ENCODE data around the gene SIN3A.
A peak's percentile ranks its signal among the peaks of the same experiment; 100 is the strongest.
"Not testable (repeated sequence)": the region's sequence is repeated elsewhere in the genome, so short reads cannot be mapped to it uniquely, and the experiment has no call there.

Gene SIN3A

GRCh38 chr15:75451674-75452363 lies at the start of gene SIN3A:
SIN3A (minus strand) TSS chr15:75451690; CDS start chr15:75430375, 21,315 bp downstream.
- H3K4me2 ChIP-seq (ENCODE audit: low read length), result peak within 1 kb of the TSS; percentile 99
- H3K27ac ChIP-seq (ENCODE audit: low read depth, low read length), result peak within 1 kb of the TSS; percentile 96
- H3F3A ChIP-seq (ENCODE audit: control insufficient read depth, insufficient read depth), result peaks cover 35% of the 10 kb centered on the region
- no peaks in the 10 kb centered on the region for H3K9me2 ChIP-seq (replicated peaks; ENCODE audit: control insufficient read depth, low read length)
- H3K9me3 ChIP-seq (ENCODE audit: control insufficient read depth, insufficient read depth, low read length), result no peaks in the 10 kb centered on the region
- H3K36me3 ChIP-seq (ENCODE audit: control insufficient read depth, low read length), result peaks cover 25% of the 10 kb centered on the region
- peaks cover 55% of the 10 kb centered on the region for H3K4me1 ChIP-seq (ENCODE audit: control insufficient read depth, low read length)
- H3K27me3 ChIP-seq (ENCODE audit: control insufficient read depth, low read length), result no peaks in the 10 kb centered on the region
- H4K20me1 ChIP-seq (ENCODE audit: control insufficient read depth, insufficient read depth, low read depth, low read length), result peaks cover 28% of the 10 kb centered on the region
- peaks cover 53% of the 10 kb centered on the region for H3K79me2 ChIP-seq (ENCODE audit: control insufficient read depth, low read length)
- H3K4me3 ChIP-seq (ENCODE audit: low read length), result peak within 1 kb of the TSS; percentile 97
- no peak for TF ChIP-seq EZH2phosphoT487 (IDR thresholded peaks at IDR 0.05; ENCODE audit: borderline replicate concordance, low read length)
- TF ChIP-seq, protein P1, sequence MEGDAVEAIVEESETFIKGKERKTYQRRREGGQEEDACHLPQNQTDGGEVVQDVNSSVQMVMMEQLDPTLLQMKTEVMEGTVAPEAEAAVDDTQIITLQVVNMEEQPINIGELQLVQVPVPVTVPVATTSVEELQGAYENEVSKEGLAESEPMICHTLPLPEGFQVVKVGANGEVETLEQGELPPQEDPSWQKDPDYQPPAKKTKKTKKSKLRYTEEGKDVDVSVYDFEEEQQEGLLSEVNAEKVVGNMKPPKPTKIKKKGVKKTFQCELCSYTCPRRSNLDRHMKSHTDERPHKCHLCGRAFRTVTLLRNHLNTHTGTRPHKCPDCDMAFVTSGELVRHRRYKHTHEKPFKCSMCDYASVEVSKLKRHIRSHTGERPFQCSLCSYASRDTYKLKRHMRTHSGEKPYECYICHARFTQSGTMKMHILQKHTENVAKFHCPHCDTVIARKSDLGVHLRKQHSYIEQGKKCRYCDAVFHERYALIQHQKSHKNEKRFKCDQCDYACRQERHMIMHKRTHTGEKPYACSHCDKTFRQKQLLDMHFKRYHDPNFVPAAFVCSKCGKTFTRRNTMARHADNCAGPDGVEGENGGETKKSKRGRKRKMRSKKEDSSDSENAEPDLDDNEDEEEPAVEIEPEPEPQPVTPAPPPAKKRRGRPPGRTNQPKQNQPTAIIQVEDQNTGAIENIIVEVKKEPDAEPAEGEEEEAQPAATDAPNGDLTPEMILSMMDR (IDR thresholded peaks at IDR 0.05; ENCODE audit: low read depth, low read length, poor library complexity, severe bottlenecking), result no peak

GRCh38 chr15:75493732-75494131 lies 42.2 kb upstream of the SIN3A start:
- Histone ChIP-seq H3K9me3 (ENCODE audit: control insufficient read depth, insufficient read depth, low read length) (no peaks in the 10 kb centered on the region), H3K4me2 (ENCODE audit: low read length) (no peak overlapping the region), H3K27me3 (ENCODE audit: control insufficient read depth, low read length) (no peaks in the 10 kb centered on the region), H3F3A (ENCODE audit: control insufficient read depth, insufficient read depth) (no peaks in the 10 kb centered on the region), H3K79me2 (ENCODE audit: control insufficient read depth, low read length) (no peaks in the 10 kb centered on the region), H4K20me1 (ENCODE audit: control insufficient read depth, insufficient read depth, low read depth, low read length) (no peaks in the 10 kb centered on the region), H3K27ac (ENCODE audit: low read depth, low read length) (no peak overlapping the region), H3K4me3 (ENCODE audit: low read length) (no peak overlapping the region), H3K36me3 (ENCODE audit: control insufficient read depth, low read length) (peaks cover 17% of the 10 kb centered on the region), H3K4me1 (ENCODE audit: control insufficient read depth, low read length) (no peaks in the 10 kb centered on the region), H3K9me2 (replicated peaks; ENCODE audit: control insufficient read depth, low read length) (no peaks in the 10 kb centered on the region)
- TF ChIP-seq, protein P1 (IDR thresholded peaks at IDR 0.05; ENCODE audit: low read depth, low read length, poor library complexity, severe bottlenecking), result no peak
- no peak for TF ChIP-seq EZH2phosphoT487 (IDR thresholded peaks at IDR 0.05; ENCODE audit: borderline replicate concordance, low read length)

DNA sequence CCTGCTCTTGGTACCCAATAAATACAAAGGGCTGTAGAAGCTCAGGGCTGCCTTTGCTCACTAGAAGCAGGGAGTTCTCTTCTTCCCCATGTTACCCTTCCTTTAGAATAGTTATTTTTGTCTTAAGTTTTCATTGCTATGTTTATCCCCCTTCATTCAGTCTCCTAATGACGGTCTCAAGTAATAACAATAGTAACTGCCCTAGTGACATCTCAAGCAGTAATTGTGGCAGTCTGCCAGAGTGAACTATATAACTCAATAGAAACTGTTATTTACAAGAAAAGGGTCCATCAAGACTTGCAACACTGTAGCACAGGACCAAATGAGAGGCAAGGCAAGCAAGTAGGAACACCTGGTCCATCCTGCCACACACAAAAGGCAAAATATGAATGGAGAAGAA lies 32.5 kb upstream of the SIN3A start:
- peaks cover 45% of the 10 kb centered on the region for H3K36me3 ChIP-seq (ENCODE audit: control insufficient read depth, low read length)
- no peaks in the 10 kb centered on the region for H3K4me1 ChIP-seq (ENCODE audit: control insufficient read depth, low read length)
- TF ChIP-seq, protein P1 (IDR thresholded peaks at IDR 0.05; ENCODE audit: low read depth, low read length, poor library complexity, severe bottlenecking), result no peak
- no peak for TF ChIP-seq EZH2phosphoT487 (IDR thresholded peaks at IDR 0.05; ENCODE audit: borderline replicate concordance, low read length)
- H4K20me1 ChIP-seq (ENCODE audit: control insufficient read depth, insufficient read depth, low read depth, low read length), result no peaks in the 10 kb centered on the region
- no peaks in the 10 kb centered on the region for H3K9me3 ChIP-seq (ENCODE audit: control insufficient read depth, insufficient read depth, low read length)
- no peaks in the 10 kb centered on the region for H3K9me2 ChIP-seq (replicated peaks; ENCODE audit: control insufficient read depth, low read length)
- no peaks in the 10 kb centered on the region for H3K79me2 ChIP-seq (ENCODE audit: control insufficient read depth, low read length)
- H3K27me3 ChIP-seq (ENCODE audit: control insufficient read depth, low read length), result no peaks in the 10 kb centered on the region
- no peak overlapping the region for H3K27ac ChIP-seq (ENCODE audit: low read depth, low read length)
- no peak overlapping the region for H3K4me2 ChIP-seq (ENCODE audit: low read length)
- H3K4me3 ChIP-seq (ENCODE audit: low read length), result no peak overlapping the region
- H3F3A ChIP-seq (ENCODE audit: control insufficient read depth, insufficient read depth), result no peaks in the 10 kb centered on the region

- H4K20me1 ChIP-seq (ENCODE audit: control insufficient read depth, insufficient read depth, low read depth, low read length); H3K4me1 ChIP-seq (ENCODE audit: control insufficient read depth, low read length); H3K27me3 ChIP-seq (ENCODE audit: control insufficient read depth, low read length); H3K27ac ChIP-seq (ENCODE audit: low read depth, low read length); H3K4me3 ChIP-seq (ENCODE audit: low read length); H3K79me2 ChIP-seq (ENCODE audit: control insufficient read depth, low read length); H3K9me3 ChIP-seq (ENCODE audit: control insufficient read depth, insufficient read depth, low read length); H3K4me2 ChIP-seq (ENCODE audit: low read length); H3F3A ChIP-seq (ENCODE audit: control insufficient read depth, insufficient read depth); H3K9me2 ChIP-seq (replicated peaks; ENCODE audit: control insufficient read depth, low read length): not testable (repeated sequence)
- H3K36me3 ChIP-seq (ENCODE audit: control insufficient read depth, low read length), result peaks cover 47% of the 10 kb centered on the region
Observed at GRCh38 chr15:75483556-75483955, 32.1 kb upstream of the SIN3A start.
